K562 (cell line): Measurements from ENCODE around the gene GTPBP2. TPM values are rescaled to one million over a fixed set of nuclear protein-coding genes. Genes with fewer than 3 reads are reported as not detected.

Source experiments
- CBFA2T3 ChIP-seq: fragments of 450-650 bp; IDR thresholded peaks from 2 replicates; pipeline ENCODE4 v1.6.1; 2017
- DPF2 ChIP-seq: fragments of 450-650 bp; IDR thresholded peaks from 2 replicates; pipeline ENCODE4 v1.6.1; 2016
- HIVEP1 ChIP-seq: fragments of 250-450 bp; sonication (Bioruptor Pico); IDR thresholded peaks from 2 replicates; pipeline ENCODE4 v1.4.0; 2020; ENCODE audit warnings: mild to moderate bottlenecking
- NCOA6 ChIP-seq: fragments of 450-650 bp; IDR thresholded peaks from 2 replicates; pipeline ENCODE4 v1.6.1; 2017; ENCODE audit warnings: mild to moderate bottlenecking
- NUFIP1 ChIP-seq: fragments of 450-650 bp; IDR thresholded peaks from 2 replicates; pipeline ENCODE4 v1.6.1; 2018; ENCODE audit not compliant: partially characterized antibody
- PHF8 ChIP-seq: fragments of 200-600 bp; sonication (generic); IDR thresholded peaks from 2 replicates; pipeline ENCODE4 v1.6.1; 2012; ENCODE audit warnings: mixed run types, mild to moderate bottlenecking, inconsistent platforms, low read length, moderate library complexity, borderline replicate concordance
- PML ChIP-seq: IDR thresholded peaks from 2 replicates; pipeline ENCODE4 v1.6.1; 2012; ENCODE audit warnings: low read length, inconsistent platforms
- PURB ChIP-seq: sonication (generic); formaldehyde crosslinking; IDR thresholded peaks from 2 replicates; pipeline ENCODE4 v1.9.0; 2021; ENCODE audit warnings: low read depth, mild to moderate bottlenecking, missing genetic modification reagents
- RUNX1 ChIP-seq: sonication (generic); IDR thresholded peaks from 2 replicates; pipeline ENCODE4 v1.6.1; 2016; ENCODE audit warnings: antibody characterized with exemption, low read depth
- SAFB ChIP-seq: fragments of 200-400 bp; formaldehyde crosslinking; IDR thresholded peaks from 2 replicates; pipeline ENCODE4 v1.6.1; 2017; ENCODE audit warnings: low read depth, low read length, borderline replicate concordance
- THRB ChIP-seq: fragments of 450-650 bp; formaldehyde crosslinking; conservative IDR thresholded peaks from 2 replicates; pipeline ENCODE4 v1.4.0; 2022; ENCODE audit warnings: mild to moderate bottlenecking, missing genetic modification characterization
- ZEB2 ChIP-seq: fragments of 450-650 bp; IDR thresholded peaks from 2 replicates; pipeline ENCODE4 v1.6.1; 2016
- ZFP36 ChIP-seq: fragments of 150-350 bp; IDR thresholded peaks from 2 replicates; pipeline ENCODE4 v1.6.1; 2018; ENCODE audit warnings: low read length, low read depth; ENCODE audit not compliant: partially characterized antibody
- ZNF12 ChIP-seq: sonication (generic); formaldehyde crosslinking; IDR thresholded peaks from 2 replicates; pipeline ENCODE4 v1.4.0; 2020; ENCODE audit warnings: mild to moderate bottlenecking, missing genetic modification reagents
- ZNF57 ChIP-seq: fragments of 450-650 bp; formaldehyde crosslinking; IDR thresholded peaks from 2 replicates; pipeline ENCODE4 v1.4.0; 2020; ENCODE audit warnings: mild to moderate bottlenecking, moderate library complexity
- ZNF75A ChIP-seq: fragments of 450-650 bp; formaldehyde crosslinking; IDR thresholded peaks from 2 replicates; pipeline ENCODE4 v1.4.0; 2020; ENCODE audit warnings: mild to moderate bottlenecking
- ZNF766 ChIP-seq: fragments of 200-800 bp; sonication (Bioruptor generic); conservative IDR thresholded peaks from 2 replicates; pipeline ENCODE4 v1.6.1; 2016; ENCODE audit warnings: missing genetic modification characterization, missing compliant biosample characterization
- polyA plus RNA-seq, 8 experiments: library from polyadenylated mRNA; depleted of rRNA in 4 of 8; stranded (reverse) in 5 of 8; unstranded in 3 of 8; fragments of >200 nt; fragmentation: Nextera tagmentation in 2 of 8; fragmentation: Illumina TruSeq in 1 of 8; extraction: Ambion mirVana in 2 of 8; extraction: Trizol in 1 of 8; gene quantifications; 2 replicates each; pipeline versions ENCODE4 v1.2.1 to v1.2.3, GENCODE V29; 2011 to 2014; ENCODE audit warnings: inconsistent platforms in 1 of 8, missing spikeins in 1 of 8
- total RNA-seq, 7 experiments: library from RNA; depleted of rRNA in 6 of 7; stranded (reverse); fragments of >200 nt in 6 of 7; fragmentation: Illumina TruSeq in 2 of 7; extraction: Trizol in 2 of 7; gene quantifications; 2 replicates each; pipeline versions ENCODE4 v1.2.1 to v1.2.3, GENCODE V29; 2011 to 2021; ENCODE audit warnings: low replicate concordance in 1 of 7
- TF ChIP-seq, protein P1 (sequence below): fragments of 250-450 bp; sonication (Bioruptor Pico); IDR thresholded peaks from 2 replicates; pipeline ENCODE4 v1.5.0; 2020; ENCODE audit warnings: mild to moderate bottlenecking, borderline replicate concordance
- TF ChIP-seq, protein P2 (sequence below): fragments of 450-650 bp; IDR thresholded peaks from 2 replicates; pipeline ENCODE4 v1.6.1; 2016; ENCODE audit warnings: mild to moderate bottlenecking
- TF ChIP-seq, protein P3 (sequence below): sonication (generic); formaldehyde crosslinking; IDR thresholded peaks from 2 replicates; pipeline ENCODE4 v1.8.1; 2022; ENCODE audit warnings: missing genetic modification reagents

The GTPBP2 gene
- total and polyA plus RNA-seq, 9 of the 15 experiments (the other 6 are each of a cell fraction or from before 2014, with no cell fraction given) = 48.4 to 196 (median 111) TPM

GRCh38 chr6:43628393-43629103 lies 516 bp downstream of the GTPBP2 start (continued):
- TF ChIP-seq, protein P1, sequence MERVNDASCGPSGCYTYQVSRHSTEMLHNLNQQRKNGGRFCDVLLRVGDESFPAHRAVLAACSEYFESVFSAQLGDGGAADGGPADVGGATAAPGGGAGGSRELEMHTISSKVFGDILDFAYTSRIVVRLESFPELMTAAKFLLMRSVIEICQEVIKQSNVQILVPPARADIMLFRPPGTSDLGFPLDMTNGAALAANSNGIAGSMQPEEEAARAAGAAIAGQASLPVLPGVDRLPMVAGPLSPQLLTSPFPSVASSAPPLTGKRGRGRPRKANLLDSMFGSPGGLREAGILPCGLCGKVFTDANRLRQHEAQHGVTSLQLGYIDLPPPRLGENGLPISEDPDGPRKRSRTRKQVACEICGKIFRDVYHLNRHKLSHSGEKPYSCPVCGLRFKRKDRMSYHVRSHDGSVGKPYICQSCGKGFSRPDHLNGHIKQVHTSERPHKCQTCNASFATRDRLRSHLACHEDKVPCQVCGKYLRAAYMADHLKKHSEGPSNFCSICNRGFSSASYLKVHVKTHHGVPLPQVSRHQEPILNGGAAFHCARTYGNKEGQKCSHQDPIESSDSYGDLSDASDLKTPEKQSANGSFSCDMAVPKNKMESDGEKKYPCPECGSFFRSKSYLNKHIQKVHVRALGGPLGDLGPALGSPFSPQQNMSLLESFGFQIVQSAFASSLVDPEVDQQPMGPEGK (CRISPR knock-in tag) = peak; percentile 81; the same call in 1 of the 2 replicates
- TF ChIP-seq PML (peak; percentile 84; the same call in 1 of the 2 replicates), ZNF57 (CRISPR knock-in tag) (no peak), ZNF12 (CRISPR knock-in tag) (no peak), DPF2 (peak; percentile 78), ZNF75A (CRISPR knock-in tag) (no peak), CBFA2T3 (no peak), THRB (CRISPR knock-in tag) (peak; percentile 98), NCOA6 (no peak), PHF8 (peak; percentile 43; the same call in 1 of the 2 replicates), SAFB (no peak), PURB (CRISPR knock-in tag) (no peak), ZEB2 (peak; percentile 95; the same call in 1 of the 2 replicates), NUFIP1 (no peak), RUNX1 (no peak), HIVEP1 (CRISPR knock-in tag) (no peak), ZFP36 (no peak), ZNF766 (no peak)
- TF ChIP-seq, protein P2, sequence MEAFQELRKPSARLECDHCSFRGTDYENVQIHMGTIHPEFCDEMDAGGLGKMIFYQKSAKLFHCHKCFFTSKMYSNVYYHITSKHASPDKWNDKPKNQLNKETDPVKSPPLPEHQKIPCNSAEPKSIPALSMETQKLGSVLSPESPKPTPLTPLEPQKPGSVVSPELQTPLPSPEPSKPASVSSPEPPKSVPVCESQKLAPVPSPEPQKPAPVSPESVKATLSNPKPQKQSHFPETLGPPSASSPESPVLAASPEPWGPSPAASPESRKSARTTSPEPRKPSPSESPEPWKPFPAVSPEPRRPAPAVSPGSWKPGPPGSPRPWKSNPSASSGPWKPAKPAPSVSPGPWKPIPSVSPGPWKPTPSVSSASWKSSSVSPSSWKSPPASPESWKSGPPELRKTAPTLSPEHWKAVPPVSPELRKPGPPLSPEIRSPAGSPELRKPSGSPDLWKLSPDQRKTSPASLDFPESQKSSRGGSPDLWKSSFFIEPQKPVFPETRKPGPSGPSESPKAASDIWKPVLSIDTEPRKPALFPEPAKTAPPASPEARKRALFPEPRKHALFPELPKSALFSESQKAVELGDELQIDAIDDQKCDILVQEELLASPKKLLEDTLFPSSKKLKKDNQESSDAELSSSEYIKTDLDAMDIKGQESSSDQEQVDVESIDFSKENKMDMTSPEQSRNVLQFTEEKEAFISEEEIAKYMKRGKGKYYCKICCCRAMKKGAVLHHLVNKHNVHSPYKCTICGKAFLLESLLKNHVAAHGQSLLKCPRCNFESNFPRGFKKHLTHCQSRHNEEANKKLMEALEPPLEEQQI = no peak
- TF ChIP-seq, protein P3, sequence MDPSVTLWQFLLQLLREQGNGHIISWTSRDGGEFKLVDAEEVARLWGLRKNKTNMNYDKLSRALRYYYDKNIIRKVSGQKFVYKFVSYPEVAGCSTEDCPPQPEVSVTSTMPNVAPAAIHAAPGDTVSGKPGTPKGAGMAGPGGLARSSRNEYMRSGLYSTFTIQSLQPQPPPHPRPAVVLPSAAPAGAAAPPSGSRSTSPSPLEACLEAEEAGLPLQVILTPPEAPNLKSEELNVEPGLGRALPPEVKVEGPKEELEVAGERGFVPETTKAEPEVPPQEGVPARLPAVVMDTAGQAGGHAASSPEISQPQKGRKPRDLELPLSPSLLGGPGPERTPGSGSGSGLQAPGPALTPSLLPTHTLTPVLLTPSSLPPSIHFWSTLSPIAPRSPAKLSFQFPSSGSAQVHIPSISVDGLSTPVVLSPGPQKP (CRISPR knock-in tag) = no peak
